Dermis lymphatic vessel endothelial cell (primary cell): ENCODE measurements around the gene BNIP5. TPM values are rescaled to one million over a fixed set of nuclear protein-coding genes. Genes with fewer than 3 reads are reported as not detected.

Experiments
- total RNA-seq: library from RNA; depleted of rRNA; stranded (reverse); fragments of >200 nt; gene quantifications from 2 replicates; pipeline ENCODE4 v1.2.1, GENCODE V29; 2014

BNIP5 gene, protein sequence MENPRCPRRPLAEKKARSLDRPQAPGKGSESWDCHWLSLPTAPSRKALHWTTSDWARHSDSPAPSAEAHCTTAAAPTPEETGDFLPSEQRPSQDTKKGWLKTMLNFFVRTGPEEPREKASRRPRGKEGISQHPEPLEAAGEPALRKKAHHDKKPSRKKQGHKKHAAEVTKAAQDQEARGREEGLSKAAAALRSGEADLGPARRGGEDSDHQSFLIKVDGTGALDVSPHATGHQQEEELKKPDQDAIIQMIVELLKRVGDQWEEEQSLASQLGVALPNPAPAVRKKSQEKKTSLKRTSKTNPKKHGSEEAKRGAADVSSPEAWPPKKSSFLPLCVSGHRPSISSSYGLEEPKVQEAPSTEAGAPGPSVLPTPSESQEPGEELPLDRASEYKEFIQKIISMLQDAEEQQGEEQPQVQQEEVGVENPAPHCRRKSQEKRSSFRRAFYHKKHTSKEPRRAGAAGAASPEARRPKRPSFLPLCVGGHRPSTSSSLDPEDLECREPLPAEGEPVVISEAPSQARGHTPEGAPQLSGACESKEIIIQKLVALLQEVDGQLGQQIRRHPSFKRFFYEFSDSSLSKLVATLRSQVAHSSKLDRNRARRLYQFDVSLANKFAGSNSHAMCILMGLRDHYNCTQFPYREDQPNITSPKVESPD
- total RNA-seq, result not detected in 2 replicates

GRCh38 chr6:36336779-36337241, at the start of gene BNIP5:
TSS of gene BNIP5 (minus strand) at chr6:36336888. CDS start at chr6:36330690, 6,198 bp downstream.

DNA sequence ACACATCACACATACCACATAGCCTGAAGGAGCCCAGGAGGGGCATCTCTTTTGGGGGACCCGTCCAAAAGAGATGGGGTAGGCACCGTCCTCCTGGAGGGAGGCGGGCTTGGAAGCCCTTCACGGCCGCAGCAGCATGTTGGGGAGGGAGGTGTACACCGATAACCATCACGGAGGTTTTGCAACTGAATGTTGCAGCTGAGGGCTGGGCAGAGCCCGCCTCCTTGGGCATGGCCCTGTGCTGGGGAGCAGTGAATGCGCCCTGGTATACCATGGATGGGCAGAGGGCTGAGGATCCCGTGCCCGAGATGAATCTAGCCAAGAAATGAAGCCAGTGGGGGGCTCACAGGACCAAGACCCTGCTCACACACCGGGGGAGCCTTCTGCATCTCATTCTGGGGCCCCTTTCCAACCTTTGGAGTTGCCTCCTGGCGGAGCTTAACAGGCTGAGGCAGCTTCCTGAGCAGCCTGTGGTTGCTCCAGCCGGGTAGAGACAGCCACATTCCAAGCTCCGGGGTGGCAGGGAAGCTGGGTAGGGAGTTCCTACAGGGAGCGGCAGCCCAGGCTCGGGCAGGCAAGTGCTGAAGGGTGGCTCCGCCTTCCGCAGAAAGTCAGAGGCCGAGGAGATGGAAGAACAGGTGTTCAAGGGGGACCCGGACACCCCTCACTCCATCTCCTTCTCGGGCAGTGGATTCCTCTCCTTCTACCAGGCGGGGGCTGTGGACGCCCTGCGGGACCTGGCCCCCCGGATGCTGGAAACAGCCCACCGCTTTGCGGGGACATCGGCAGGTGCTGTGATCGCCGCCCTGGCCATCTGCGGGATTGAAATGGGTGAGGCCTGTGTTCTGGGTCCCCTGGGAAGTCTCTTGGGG, 66.6 kb downstream of the BNIP5 start, which contains the start of gene PNPLA1:
Gene PNPLA1, plus strand, starts transcription at position 227 of the 872 bp plus-strand sequence. Its CDS starts 400 bp downstream, at position 627.

Other genes with a start within 250 kb of the BNIP5 start
- 3.4 and 5.5 TPM in 2 replicates for gene MAPK13, start 206.4 kb downstream of the BNIP5 start, total RNA-seq
- 6.8 and 7.6 TPM in 2 replicates for gene BRPF3, start 140.1 kb downstream of the BNIP5 start, total RNA-seq
- gene PNPLA1, start 66.8 kb downstream of the BNIP5 start, total RNA-seq, result not detected in 2 replicates
- gene ETV7, start 50.8 kb upstream of the BNIP5 start, total RNA-seq, result not detected in 2 replicates
- 0.09 and 0.11 TPM in 2 replicates for gene PXT1, start 106.0 kb upstream of the BNIP5 start, total RNA-seq
- 132 and 149 TPM in 2 replicates for gene KCTD20, start 106.1 kb upstream of the BNIP5 start, total RNA-seq
- gene STK38, start 210.6 kb upstream of the BNIP5 start, total RNA-seq, result 8.6 and 13.3 TPM in 2 replicates